NK-92 (cell line): ENCODE measurements around the gene CRYAB.

ENCODE experiments used
- DNase-seq: peaks from one replicate; lab custom pipeline; 2025; ENCODE audit not compliant: unreplicated experiment; lab: John Stamatoyannopoulos, UW

Gene CRYAB, protein sequence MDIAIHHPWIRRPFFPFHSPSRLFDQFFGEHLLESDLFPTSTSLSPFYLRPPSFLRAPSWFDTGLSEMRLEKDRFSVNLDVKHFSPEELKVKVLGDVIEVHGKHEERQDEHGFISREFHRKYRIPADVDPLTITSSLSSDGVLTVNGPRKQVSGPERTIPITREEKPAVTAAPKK

DNA sequence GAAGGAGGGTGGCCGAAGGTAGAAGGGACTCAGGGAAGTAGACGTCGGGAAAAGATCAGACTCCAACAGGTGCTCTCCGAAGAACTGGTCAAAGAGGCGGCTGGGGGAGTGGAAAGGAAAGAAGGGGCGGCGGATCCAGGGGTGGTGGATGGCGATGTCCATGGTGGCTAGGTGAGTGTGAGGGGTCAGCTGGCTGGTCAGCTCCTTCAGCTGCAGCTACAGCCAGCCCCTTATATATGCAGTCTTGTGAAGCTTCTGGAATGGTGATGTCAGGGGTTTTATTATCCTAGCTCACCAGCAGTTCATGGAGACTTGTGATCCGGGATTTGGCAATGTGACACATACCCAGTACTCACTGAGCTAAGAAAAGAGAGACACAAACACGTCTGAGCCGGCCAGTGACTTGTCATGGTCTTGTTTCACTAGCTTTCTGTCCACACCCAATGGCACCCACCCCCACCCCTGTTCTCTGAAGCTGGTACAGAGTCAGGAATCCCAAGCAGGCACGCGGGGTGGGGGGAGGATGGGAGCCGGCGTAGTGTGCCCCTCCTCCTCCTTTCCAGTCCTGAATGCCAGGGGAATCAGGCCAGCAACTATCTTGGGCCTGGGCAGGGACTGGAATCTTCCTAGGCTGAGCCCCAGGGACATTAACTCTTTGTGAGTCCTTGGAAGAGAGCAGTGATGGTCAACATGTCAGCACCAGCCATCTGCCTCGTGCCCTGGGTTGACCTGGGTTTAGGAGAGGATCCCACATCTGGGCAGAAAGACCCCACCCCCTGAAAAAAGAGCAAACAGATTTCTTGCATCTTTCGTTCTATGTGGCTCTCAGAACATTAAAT is at the start of gene CRYAB:
CRYAB (minus strand) TSS at position 208 of the 839 bp plus-strand sequence; CDS start at position 162, 46 bp downstream.
- DNase-seq = no peak

DNA sequence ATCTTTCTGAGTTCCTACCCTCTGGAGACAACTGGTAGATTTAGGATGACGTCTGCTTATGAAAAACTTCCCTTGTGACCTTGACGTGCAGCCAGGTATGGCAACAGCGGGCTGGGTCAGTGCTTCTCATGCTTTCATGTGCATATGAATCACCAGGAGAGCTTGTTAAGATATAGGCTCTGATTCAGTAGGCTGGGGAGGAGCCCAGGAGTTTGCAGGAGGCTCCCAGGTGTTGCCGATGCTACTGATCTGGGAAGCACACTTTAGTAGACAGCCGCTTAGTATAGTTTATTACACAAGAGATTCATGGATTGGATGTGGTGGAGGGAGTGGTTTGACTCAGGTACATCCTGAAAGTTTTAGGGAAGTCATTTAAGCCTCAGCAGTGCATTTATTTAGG is 49.3 kb upstream of the CRYAB start:
- no peak for DNase-seq

DNA sequence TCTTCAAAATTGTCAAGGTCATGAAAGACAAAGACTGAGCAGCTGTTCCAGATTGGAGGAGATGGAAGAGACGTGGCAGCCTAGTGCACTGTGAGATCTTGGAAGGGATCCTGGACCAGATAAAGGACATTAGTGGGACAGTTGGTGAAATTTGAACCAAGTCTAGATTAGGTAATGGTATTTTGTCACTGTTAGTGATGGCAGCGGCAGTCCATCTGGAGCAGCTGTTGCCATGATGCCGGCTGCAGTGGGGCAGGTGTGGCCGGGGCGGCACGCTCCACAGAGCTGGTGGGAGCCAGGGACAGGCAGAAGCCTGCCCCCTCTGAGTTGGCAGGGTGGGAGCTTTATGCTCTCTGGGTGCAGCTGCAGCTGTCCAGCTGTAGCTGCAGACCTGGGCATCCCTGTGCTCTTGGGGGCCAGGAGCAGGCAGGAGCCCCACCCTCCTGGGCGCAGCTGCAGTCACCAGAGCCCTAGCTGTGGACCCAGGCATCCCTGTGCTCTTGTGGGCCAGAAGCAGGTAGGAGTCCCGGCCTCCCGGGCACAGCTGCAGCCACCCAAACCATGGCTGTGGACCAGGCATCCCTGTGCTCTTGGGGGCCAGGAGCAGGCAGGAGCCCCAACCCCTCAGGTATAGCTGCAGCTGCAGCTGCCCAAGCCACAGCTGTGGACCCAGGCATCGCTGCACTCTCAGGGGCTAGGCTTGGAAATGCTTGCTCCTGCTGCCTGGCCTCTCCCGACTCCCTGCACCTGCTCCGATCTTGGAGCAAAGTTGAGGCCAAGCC is 46.3 kb upstream of the CRYAB start:
- no peak for DNase-seq

DNA sequence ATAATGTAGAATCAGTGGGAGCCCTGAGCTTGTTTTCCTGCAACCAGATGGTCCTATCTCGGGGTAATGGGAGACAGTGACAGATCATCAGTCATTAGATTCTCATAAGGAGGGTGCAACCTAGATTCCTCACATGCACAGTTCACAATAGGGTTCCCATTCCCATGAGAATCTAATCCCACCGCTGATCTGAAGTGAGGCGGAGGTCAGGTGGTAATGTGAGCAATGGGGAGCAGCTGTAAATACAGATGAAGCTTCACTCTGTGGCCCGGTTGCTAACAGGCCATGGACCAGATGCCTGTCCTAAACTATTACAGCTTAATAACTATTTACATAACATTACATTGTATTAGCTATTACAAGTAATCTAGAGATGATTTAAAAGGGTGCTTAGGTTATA is 42.6 kb upstream of the CRYAB start:
- DNase-seq = no peak

DNA sequence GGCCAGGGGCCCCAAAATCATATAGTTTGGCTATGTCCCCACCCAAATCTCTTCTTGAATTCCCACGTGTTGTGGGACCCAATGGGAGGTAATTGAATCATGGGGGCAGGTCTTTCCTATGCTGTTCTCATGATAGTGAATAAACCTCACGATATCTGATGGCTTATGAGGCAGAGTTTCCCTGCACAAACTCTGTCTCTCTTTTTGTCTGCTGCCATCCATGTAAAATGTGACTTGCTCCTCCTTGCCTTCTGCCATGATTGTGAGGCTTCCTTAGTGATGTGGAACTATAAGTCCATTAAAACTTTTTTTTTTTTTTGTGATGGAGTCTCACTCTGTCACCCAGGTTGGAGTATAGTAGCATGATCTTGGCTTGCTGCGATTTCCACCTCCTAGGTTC is 40.0 kb upstream of the CRYAB start:
- no peak for DNase-seq

DNA sequence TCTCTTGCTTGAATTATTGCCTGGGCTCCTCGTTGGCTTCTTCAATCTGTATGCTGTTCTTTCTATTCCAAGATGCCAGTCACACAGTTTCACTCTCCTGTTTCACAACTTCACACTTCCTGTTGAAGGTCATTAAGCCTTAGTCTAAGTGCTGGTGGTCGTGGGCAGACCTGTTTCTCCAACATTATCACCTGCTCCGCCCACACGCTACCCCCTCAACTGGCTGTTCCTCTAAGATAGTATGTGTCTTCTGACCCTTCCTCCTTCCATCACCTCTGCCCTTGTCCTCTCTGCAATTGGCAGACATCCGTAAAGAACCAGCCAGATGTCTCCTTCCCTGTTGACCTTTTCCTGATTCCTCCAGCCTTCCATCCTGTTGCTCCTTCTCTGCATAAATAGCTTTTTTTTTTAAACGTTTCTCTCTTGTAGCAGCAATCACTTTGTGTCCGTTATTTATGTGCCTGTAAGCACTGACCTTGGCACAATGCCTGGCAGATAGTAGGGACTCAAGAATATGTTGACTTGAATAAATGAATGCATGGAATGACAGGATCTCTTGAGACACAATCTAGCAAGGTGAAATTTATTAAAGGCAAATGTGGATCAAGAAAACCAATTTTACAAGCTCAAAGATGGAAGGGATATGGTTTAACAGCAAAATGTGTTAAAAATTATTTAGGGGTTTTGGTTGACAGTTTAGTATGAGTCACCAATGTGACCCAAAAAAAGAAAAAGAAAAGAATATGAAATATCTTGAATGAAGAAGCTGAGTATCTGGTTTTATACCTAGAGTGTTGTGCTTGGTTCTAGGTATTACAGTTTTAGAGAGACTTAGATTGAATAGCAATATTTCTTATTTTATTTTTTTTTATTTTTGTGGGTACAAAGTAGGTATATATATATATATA is 38.2 kb upstream of the CRYAB start:
- DNase-seq = no peak

DNA sequence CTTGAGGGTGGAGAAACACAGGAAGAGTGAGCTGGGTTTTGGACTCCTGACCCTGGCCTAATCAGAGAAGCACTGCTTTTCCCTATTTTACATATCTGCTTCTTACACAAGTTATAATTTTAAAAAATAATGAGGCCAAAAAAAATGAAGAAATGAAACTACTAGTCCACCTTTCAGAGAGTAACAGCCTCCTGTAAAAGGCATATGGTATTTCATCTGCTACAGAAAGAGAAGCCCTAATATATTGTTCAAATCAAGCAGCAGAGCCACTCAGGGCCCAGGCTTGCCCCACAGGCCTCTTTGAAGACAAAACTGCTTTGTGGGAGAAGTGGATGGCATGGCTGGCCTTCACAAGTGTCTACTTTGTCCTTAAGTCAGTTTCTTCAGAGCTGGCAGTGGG is 35.6 kb upstream of the CRYAB start:
- no peak for DNase-seq

DNA sequence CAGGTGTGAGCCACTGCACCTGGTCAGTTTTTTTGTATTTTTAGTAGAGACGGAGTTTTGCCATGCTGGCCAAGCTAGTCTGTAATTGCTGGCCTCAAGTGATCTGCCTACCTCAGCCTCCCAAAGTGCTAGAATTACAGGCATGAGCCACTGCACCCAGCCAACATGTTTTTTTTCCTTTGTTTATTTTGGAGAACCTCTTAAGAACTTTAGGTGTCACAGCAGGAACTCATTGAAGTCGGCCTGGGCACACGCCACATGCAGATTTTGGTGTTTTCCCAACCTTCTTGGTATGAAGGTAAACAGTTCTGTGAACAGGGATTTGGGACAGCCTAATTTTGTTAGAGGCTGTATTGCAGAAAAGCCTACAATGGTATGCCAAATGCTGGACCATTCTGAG is 34.9 kb upstream of the CRYAB start:
- DNase-seq = no peak

DNA sequence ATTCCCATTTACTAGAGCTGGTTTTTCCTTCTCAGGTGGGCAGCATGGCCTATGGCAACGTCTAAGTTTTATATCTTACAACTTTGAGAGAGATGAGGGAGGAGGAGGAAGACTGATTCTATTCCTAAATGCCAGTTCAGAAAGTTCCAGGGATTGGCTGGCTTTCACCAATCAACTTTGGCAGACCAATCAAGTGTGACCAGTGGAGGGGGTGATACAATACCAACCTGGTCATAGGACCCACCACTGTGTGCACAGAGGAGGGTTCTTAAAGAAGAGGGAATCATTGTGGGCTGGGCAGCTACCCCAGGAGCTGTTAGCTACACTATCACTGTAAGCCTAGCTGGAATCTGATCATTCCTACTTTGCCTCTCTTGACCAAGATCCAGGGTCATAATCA is 33.6 kb upstream of the CRYAB start:
- no peak for DNase-seq

DNA sequence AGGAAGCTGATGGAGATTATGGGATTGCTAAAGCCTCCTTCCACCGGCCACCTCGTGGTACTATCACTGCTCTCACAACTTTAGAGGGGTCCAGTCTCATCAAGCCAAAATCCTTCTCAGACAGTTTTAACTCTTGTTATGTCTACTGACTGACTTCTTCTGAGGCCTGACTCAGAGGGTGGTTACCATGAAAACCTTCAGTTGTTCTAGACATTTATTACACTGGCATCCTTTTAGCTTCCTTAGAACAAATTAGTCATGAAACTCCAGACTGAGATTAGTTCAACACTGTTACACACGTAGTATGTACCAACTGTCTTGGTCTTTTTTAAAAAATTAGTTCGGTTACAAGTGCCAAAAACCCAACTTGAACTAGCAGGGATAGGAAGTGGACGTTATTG is 33.1 kb upstream of the CRYAB start:
- no peak for DNase-seq

DNA sequence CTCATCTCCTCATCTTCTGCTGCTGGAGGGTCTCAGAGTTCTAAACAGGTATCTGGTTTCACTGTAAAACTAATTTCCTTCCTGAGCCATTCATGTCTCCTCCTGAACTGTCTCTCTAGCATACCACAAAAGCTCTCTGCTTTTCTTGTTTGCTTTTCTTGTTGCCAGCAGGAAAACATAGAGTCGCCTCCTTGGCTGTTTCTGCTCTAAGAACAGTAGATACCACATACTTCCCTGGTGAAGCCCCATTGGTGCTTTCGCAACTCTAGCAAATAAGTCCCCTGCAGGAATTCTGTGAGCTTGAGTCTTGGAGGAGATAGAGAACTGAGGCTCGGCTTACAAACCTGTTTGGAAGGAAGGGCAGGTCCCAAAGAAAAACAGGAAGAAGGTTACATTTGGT is 32.6 kb upstream of the CRYAB start:
- DNase-seq = no peak

DNA sequence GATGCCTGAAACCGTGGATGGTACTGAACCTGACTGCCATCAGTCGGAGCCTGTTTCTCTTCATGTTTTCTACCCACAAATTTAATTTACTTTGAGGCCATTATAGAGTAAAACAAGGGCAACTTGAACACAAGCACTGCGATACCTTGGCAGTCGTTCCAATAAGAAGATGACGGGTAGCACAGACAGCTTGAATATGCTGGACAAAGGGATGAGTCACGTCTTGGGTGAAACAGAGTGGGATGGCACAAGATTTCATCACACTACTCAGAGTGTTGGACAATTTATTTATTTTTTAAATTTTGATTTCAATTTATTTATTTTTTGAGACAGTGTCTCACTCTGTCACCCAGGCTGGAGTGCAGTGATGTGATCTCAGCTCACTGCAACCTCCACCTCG is 31.3 kb upstream of the CRYAB start:
- DNase-seq = no peak

DNA sequence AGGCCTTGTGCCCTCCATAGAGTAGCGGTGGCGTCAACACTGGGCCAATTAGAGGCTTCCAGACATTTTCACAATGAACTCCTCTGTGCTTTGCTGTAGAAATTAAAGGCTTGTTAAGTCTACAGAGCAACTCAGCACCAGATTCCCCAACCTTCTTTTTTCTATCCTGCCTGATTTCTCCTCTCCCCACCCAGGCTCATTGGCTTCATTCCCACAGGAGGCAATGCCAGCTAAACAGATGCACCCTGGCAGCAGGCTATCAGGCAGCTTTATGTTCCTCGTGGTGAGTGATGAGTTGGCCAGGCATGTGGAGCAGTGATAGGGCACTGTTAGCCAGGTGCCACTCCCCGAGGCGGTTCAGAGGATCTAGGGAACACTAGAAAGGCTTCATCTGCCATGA is 30.4 kb upstream of the CRYAB start:
- DNase-seq = no peak

DNA sequence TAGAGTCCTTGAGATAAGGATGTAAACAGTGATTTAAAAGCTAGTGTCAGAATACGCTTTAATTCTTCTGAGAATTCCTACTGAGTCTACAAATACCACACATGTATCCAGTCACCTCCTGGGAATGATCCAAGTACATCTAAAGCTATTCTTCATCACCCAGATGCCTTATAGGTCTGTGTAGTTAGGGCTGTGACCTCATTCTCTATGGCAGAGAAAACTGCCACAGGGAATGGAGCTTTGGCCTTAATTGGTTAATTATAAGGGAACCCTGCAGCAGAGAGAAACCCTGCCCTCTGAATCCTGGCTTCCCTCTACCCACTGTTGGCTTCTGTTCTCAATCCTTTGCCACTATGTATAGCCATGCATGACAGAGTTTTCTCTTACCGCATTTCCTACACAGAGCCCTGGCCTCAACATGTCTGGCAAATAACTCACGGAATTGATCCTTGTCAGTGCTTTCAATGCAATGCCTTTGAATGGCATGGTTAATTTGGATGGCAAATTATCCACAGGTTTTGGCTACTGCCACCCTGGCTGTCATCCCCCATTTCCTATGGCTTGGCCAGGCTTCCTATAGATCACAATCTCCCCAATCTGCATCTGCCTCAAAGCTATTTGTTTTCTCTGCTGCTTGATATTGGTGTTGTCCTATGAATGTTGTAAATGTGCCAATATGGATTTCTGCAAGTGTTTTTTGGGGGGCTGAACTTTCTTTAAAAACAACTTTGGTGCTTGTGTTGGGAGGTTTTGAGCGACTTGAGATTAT is 28.4 kb upstream of the CRYAB start:
- DNase-seq = no peak

DNA sequence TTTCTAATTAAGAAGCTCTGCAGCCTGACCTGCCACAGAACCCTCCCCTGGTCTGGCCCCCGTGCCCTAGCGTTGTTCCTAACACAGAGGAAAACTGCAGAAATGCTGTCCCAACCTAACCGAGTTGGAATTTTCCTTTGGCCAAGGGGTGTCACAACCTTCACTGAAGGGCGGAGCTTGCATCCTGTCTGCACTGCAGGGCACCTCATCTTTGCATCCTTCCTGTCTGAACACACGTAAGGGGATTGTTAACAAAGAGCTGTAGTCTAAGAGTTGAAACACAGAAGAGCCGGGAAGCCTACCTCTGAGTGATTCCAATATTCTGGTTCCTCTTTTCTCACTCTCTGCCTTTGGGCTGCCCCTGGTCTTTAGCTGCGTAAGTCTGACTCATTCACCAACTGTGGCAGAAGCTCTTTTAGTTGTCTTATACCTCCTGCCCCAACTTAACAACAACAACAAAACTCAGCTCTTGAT is 27.2 kb upstream of the CRYAB start:
- DNase-seq = no peak

DNA sequence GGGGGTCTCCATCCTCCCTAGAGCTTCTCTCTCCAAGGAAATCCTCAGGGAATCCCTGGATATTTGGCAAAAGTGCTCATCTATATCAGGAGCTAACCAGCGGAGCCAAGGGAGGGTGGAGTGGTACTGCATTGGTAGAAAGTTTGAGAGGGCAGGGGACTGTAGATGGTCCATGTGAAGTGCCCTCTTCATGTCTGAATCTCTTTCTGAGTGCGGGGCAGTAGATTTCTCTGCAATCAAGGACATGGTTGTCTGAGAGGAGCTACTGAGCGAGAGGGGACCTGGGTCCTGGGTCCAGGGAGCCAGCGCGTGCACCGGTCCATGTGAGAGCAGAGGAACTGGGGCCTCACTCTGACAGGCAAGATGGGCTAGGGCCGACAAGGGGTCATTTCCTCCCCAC is 26.3 kb upstream of the CRYAB start:
- DNase-seq = no peak

DNA sequence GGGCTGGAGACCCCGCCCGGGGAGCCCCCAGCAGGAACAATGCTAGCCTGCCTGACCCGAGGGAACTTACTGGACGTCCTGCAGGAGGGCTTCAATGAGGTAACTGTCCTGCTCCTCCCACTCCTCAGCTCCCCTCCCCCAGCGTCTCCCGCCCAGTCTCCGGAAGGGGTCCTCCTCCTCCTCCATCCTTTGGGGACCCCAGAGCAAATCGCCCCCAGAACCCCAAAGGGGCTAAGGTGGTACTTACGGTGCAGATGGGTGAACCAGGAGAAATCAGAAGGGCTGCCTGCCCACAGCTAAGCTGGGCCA is 25.8 kb upstream of the CRYAB start:
- DNase-seq = no peak

DNA sequence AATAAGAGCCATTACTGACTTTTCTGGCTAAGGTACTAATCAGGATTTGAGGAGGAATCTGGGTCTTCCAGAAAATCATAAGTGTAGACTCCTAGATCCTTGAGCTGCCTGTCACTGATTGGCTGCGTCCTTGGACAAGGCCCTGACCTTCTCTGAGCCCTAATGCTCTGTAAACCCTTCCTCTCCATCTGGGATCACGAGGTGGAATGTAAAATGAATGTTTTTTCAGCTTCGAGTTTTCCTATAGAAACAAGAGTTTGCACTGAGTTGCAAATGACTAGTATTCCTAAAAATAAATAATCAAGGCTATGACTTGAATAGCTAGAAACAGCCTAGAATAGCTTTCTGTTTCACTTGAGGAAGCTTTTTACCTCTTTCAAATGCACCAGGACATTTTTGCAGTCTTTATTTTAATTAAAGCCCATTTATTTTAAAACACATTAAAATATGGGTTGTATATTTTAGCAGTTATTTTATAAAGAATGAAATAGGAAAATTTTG is 24.5 kb upstream of the CRYAB start:
- no peak for DNase-seq

DNA sequence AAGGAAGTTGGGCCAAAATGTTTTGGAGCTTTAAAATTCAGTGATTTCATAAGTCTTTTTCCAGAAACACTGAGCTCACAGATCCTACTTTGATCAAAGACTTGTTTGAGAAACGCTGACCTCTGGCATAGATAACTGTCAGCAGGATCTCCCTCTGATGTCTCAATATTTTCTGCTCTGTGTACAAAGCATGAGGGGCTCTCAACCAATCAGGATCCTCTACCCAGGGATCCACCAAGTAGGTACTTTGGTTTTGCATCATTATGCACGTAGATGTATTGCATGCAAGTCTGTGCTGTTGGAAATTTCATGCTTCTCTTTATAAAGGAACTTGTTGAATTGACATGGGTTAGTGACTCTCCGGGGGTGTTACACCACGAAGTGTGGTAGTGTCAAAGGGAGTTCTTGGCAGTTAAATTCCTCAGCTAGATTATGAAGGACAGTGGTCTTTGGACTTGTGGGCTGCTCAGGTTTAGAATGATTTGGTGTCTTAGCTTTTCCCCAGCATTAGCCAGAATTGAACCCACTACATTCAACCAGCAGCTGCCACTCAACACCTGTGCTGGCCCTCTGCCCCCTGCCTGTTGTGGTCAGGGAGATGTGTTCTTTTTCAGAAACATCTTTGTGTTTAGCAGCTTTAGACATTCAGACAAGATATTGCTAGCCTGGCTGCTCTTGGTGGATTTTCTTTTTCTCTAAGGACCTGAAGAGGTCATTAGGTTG is 23.9 kb upstream of the CRYAB start:
- no peak for DNase-seq

DNA sequence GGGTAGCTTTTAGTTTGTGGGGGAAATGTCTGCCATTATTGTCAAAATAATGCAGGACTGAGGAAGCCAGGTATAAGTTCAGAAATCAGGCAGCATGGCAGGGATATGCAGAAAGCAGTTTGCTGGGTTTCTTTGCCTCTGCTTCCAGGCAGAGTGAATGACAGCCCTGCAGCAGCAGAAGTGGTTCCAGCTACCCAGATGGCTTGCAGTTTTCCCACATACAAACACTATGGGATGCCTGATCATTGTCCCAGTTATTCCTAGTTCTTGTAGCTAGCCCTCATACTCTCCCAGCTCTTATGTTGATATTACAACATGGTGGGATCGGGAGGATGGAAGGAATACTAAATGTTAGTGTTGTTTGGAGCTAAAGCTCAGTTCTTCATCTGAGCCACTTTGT is 22.7 kb upstream of the CRYAB start:
- no peak for DNase-seq
